Stimulated activated CD4-positive, alpha-beta T cell treated with anti-CD3 and anti-CD28 coated beads, Interleukin-4, amount 100 ng/mL, for 4 hours (primary cell): ENCODE data around the gene NCKAP5L.
"Not testable (repeated sequence)": the region's sequence is repeated elsewhere in the genome, so short reads cannot be mapped to it uniquely, and the experiment has no call there.

Experiments used
- DNase-seq, 2 experiments: peaks; one replicate each; pipeline ENCODE4 v3.0.0-alpha.2; 2020

NCKAP5L gene

DNA sequence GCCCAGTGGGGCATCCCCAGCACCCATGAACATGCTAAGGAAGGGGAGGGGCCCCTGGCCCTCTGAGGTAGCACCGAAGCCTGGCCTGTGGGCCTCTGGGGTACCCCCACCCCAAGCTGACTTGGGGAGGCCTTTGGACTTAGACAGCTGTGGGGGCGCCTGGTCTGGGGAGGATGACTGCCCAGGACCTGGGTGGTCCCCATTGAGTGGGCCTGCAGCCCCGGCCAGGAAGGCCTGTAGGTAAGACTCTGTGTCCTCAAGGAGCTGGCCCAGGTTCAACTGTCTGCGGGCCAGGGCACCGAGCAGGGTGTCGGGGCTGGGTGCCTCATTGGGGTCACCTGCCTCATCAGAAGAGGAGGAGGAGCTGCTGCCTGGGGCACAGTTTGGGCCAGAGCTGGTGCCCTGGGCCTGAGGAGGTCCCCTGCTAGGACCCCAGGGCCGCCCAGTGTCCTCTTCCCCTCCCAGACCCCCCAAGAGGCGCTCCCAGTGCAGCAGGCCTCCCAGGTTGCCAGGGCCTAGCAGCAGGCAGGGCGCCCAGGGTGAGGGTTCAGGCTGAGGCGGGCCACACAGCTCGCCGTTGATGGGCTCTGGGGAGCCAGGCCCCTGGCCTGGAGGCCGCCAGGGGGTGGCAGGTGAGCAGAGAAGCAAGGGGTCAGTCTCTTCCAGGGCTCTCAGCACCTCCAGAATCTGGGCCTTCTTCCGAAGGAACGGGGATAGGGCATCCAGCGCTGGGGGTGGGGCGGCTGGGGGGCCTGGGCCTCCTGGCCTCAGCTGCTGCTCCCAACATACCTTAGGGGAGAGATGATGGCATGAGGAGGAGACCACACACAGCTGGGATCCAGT lies 31.4 kb downstream of the NCKAP5L start:
- DNase-seq: no peak

DNA sequence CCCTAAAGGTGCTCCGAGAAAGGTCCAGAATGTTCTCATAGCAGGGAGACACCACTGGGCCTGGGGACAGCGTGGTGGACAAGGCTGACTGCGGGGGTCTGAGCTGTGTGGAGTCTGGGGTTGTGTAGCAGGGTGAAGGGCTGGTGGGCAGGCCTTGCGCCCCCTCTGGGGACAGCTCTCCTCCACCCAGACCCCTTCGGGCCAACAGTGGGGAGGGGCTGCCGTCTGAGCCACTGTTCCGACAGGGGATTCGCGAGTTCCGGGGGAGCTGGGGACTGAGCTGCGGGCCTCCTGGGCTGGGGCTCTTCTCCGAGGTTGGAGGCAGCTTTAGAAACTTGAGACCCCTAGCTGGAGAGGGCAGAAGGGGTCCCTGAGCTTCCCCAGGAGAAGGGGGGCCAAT lies 32.1 kb downstream of the NCKAP5L start:
- no peak for DNase-seq

DNA sequence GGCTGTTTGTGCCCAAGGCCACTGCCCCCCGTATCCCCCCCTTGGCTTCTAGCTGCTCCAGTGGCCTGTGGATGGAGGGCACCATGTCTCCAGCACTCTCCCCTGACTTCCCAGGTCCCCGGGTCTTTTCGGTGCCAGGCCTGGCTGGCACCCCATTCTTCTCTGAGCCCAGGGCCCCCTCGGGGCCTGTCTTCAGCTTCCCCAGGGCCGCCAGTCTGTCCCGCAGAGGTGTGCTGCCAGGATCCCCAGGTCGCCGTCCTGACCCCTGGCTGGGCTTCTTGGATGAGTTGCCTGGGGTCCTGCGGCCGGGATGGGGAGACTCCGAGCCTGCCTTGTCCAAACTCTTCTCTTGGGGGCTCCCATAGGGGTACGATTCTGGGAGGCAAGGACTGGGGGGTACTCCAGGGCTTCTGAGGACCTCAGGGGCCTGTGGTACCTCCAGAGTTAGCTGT lies 32.5 kb downstream of the NCKAP5L start:
- DNase-seq: no peak

DNA sequence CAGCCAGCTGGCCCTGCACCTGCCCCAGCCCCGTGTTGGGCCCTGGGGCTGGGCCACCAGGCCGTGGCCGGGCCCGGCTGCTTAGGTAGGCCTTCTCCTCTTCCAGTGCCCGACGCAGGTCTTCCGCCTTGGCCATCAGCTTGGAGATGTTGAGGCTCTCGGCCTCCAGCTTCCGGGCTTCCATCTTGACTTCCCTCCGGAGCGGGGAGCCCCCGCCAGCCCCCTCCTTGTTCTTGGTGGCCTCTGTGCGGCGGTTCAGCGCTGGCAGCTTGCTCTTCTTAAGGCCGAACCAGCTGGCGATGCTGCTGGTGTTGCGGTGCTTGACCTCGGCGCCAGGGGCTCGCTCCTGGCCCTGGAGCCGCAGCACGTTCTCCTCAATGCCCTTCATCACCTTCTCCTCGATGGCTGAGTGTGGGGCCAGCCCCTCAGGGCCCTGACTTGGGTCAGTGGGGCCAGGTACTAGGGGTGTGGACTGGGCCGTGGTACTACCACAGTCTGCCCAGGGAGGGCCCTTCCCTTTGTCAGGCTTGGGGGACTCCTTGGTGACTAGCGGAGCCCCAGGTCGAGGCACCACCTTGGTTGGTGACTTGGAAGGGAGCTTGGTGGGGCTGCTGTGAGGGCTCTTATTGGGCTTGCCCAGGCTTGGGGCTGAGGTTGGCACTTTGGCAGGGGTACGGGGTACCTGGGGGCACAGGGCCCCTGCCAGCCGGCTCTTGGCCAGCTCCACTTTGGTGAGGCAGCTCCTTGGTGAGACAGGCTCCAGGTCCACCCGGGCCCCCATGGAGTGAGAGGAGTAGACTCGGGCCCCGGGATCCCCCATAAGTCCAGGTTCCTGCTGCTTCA lies 33.2 kb downstream of the NCKAP5L start:
- DNase-seq: no peak

DNA sequence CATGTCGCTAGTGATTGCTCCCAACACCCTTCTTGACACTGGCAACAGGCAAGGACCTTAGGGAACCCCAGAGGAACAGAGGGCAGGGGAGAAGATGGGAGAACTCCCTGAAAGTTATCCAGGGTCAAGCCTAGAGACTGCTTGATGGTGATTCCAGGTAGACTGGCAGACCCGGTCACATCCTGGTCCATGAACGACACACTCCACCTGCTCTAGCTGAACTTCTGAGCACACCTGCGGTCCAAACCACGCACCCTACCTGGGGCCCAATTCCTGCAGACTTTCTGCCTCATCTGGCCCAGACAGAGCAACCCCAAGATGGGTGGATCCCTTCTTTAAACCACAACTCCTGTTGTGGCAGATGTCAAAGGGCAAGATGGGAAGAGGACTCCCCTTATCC lies 34.2 kb downstream of the NCKAP5L start:
- DNase-seq: no peak

DNA sequence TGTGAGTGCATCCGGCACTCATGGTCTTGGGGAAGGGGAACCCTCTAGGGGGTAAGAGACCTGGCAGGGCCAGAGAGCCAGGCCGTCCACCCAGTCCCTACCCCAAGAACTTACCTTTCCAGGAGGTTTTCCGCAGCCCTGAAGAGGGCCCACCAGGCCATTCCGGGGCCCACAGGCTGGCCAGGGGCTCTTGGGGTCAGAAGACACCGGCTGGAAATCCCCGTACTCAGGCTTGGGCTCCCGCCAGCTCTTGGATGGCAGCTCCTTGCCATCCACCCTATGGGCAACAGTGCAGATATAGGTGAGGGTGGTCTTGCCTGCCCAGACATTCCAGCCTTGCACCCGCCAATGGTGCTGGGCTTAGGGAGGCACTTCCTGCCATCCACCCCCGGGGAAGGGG lies 34.6 kb downstream of the NCKAP5L start:
- no peak for DNase-seq

DNA sequence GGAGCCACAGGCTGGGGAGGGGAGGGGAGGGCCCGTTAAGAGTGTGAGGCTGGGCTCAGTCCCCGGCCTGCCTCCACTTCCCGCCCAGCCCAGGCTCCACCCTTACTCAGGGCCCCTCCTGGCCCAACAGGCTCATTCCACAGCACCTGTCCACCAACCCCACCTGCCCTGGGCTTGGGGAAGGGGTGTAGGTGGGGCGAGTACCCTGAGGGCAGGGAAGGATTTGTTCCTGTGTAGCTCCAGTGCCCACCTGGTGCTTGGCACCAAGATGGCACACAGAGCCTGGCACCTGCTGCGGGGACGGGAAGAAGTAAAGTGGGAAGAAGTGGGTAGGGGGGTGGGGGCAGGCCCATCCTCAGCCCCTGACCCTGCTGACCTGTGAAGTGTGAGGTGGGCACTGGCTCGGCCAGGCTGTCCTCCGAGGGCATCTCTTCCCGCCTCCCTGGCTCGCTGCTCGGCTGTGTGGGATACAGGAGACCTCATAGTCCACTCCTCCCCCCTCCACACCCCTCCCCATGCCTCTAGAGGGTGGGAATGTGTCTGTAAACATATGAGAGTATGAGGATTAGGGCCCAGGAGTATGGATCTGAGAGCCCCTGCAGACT lies 35.1 kb downstream of the NCKAP5L start:
- no peak for DNase-seq

DNA sequence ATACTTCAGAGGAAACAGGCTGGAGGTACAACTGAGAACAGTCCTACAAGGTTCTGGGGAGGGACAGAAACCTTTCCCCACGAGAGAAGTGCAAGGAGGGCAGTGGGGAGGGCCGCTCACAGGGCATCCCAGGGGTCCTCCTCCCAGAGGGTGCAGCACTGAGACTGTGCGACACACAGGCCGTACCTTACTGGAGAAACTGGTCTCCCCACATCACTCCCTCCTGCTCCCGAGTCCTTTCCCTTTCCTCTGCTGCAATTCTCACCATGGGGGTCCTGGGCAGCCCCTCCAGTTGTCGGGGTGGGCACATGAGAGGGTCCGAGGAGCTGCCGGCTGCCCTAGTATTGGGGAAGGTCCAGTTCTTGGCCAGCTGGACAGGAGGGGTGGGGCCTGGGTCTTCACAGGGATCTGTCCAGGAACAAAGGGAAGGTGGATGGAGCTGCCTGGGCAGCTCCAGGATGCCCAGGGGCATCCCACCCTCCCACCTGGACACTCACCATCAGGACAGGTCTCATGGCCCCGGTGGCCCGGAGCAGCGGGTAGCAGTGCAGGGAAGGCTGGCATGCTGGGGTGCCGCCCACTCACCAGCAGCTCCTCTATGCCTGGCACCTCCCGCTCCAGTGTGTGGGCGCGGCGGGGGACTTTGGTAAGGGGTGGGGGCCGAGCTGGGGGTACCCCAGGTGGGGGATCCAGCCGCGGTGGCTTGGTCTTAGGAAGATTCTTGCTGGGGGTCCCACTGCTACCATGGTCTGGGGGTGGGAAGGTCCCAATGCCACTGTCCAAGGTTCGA lies 35.8 kb downstream of the NCKAP5L start:
- no peak for DNase-seq

DNA sequence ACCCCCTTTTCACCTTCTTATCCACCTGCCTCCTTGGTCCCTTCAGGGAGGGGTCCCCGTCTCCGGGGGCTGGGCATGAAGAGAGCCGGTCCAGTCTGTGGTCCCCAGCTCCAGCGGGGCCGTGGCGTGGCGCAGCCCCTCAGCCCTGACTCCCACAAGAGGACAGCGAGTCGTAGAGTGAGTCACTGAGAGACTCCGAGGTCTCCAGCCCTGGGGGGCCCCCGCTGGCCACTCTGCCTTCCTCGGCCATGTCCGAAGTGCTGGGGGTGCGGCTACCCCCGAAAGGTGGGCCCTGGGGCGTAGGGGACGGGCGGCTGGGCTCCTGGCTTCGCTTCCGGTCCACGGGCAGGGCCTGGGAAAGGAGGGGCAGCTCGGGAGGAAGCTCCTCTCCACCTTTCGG lies 36.5 kb downstream of the NCKAP5L start:
- no peak for DNase-seq

DNA sequence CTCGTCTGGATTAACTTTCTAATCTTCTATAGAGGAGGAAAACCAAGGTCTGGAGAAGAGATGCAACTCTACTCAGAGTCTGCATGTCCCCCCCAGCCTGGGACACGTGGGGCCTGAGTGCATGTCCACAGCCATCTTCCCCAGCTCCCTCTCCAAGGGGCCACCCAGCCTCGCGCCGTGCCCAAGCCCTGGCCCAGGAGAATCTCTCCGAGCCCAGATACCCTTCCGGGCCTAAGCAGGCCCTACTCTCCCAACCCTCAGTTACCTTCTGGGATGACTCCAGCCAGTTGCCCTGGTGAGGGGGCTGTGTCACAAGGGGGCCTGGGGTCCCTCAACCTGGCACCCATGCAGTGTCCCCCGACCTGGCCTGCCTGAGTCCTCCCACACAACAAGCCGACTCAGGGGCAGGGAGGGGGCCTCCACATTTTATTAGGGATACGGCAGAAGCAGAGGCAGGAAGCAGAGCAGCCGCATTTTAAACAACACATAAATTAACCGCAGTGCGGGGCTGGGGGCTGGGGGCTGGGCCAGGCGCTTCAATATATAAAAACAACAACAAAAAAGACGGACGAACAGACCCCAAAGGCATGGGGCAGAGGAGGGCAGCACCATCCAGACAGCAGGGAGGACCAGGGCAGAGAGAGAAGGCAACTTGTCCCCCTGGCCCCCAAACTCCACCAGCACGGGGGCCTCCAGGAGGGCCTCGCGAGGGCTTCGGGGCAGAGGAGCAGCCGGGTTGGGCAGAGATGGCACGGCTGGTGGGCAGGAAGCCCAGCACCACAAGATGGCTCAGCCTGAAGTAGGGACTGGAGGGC lies 37.3 kb downstream of the NCKAP5L start:
- DNase-seq: no peak

DNA sequence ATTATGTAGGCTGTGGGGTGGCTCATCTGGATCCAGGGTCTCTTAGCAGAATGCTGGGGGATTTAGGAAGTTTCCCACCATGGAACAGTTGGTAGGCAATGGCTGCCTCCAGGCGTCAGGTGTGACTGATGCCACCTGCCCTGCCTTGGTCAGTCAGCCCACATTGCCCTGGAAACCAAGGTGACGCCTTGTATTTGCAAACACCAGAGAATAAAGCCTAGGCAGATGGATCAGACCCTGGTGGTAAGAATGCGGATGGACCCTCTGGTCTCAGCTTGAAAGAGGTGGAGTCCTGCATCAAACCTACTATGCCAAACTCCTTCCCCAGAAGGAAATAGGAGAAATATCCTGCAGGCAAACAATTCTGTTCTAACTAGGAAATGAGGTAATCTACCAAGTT lies 38.2 kb downstream of the NCKAP5L start:
- DNase-seq: no peak

DNA sequence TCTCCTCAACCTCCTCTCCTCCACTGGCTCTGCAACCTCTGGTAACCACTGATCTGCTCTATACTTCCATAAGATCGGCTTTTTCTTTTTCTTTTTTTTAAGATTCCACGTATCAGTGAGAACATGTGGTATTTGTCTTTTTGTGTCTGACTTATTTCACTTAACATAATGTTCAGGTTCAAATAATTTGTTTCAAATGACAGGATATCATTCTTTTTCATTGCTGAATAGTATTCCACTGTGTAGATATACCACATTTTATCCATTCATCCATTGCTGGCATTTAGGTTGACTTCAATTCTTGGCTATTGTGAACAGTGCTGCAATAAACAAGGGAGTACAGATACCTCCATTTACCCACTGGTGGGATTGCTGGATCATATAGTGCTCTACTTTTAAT lies 40.5 kb downstream of the NCKAP5L start:
- DNase-seq: no peak

DNA sequence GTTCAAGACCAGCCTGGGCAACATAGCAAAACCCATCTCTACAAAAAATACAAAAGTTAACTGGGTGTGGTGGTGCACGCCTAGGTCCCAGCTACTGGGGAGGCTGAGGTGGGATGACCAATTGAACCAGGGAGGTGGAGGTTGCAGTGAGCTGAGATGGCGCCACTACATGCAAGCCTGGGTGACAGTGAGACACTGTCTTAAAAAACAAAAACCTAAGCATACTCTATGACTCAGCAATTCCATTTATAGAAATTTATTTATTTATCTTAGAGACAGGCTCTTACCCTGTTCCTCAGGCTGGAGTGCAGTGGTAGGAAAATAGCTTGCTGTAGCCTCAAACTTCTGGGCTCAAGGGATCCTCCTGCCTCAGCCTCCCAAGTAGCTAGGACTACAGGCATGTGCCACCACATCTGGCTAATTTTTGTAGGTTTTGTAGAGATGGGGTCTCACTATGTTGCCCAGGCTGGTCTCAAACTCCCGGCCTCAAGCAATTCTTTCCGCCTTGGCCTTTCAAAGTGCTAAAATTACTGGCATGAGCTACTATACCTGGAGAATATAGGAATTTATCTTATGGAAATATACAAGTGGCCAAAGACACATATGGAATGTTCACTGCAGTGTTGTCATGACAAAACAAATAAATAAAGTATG lies 43.3 kb downstream of the NCKAP5L start:
- DNase-seq: no peak

DNA sequence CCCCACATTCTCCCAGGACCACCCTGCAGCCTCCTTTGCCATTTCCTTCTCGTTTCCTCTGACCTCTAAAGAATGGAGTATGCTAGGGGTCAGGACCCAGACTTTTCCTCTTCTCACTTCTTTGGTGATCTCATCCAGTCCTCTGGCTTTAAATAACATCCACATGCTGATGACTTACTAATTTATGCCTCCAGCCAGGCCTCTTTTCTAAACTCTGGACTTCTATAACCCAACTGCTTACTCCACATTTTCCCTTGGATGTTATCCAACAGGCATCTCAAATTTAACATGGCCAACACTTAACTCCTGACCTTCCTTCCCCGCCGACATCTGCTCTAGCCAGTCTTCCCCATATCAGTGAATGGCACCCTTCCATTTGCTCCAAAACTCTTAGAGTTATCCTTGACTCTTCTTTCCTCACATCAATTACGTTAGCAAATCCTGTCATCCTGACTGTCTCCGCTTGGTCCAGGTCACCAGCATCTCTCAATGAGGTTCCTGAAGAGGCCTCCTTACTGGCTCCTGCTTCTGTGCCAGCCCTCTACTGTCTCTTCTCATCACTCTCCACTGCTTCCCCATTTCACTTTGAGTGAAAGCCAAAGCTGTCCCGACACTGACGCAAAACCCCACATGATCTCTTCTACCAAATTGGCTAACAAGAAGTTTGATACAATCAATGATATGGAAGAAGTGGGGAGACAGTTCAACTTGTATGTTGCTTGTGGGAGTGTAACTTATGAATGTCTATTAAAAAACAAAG lies 44.1 kb downstream of the NCKAP5L start:
- no peak for DNase-seq

DNA sequence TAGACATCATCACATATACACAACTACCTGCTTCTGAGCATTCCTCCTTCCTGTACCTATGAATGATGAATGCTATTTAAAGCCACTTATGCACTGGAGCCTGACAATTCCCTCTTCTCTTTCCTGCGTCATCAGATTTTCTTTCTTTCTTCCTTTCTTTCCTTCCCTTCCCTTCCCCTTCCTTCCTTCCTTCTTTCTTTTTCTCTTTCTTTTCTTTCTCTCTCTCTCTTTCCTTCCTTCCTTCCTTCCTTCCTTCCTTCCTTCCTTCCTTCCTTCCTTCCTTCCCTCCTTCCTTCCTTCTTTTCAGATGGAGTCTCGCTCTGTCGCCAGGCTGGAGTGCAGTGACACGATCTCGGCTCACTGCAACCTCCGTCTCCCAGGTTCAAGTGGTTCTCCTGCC lies 47.3 kb downstream of the NCKAP5L start:
- not testable (repeated sequence) for DNase-seq

DNA sequence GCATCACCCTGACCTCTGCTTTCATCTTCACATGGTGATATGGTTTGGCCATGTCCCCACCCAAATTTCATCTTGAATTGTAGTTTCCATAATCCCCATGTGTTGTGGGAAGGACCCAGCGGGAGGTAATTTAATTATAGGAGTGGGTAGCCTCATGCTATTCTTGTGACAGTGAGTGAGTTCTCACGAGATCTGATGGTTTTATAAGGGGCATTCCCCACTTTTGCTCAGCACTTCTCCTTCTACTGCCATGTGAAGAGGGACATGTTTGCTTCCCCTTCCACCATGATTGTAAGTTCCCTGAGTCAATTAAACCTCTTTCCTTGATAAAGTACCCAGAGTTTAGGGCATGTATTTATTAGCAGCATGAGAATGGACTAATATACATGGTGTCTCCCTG lies 48.6 kb downstream of the NCKAP5L start:
- no peak for DNase-seq

DNA sequence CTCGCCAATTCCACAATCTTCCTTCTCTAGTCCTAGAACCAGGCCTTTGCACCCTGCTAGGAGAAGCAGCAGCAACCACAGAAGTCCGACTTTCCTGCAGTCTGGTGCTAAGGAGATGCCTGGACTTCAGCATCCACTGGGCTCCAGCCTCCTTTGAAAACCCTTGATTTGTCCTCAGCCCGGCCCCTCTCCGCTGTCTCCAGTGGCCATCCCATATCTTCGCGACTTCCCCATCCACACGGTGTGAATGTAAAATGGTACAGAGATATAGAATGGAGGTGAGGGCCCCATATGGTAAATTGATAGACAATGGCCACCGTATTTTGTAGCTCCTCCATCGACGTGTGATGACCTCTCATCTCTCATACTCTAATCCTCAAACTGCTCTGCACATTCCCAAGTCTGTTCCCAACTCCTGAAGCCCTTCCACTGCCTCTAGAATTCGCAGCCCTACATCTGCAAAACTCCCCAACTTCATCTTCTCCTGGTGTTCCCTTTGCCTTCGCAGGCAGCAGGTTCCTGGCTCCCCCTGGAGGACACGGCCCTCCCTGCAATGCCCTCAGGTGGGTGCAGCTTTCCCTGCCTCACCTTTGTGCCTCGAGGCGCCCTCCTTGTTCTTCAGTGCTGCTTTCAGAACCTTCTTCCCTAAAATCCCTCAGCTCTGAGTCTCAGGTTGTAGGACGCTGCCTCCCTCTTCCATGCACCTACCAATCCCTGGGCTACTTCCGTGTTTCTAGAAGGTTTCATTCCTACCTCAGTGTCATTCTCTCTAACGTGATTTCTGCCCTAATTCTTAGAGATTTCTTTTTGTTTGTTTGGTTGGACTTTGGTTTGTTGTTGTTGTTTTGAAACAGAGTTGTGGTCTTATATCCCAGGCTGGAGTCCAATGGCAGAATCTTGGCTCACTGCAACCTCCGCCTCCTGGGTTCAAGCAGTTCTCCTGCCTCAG lies 50.1 kb downstream of the NCKAP5L start:
- peak; percentile 70 to 78 for DNase-seq

DNA sequence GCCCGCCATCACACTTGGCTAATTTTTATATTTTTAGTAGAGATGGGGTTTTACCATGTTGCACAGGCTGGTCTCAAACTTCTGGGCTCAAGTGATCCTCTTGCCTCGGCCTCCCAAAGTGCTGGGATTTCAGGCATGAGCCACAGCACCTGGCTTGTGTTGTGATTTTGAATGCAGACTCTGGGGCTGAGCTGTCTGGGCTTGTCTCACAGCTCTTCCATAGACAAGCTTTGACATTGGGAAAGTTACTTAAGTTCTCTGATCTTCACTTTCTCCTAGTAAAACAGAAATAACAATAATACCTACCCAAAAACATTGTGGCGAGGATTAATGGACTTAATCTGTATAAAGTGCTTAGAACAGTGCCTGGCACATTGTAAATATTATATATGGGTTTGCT lies 50.9 kb downstream of the NCKAP5L start:
- no peak for DNase-seq

DNA sequence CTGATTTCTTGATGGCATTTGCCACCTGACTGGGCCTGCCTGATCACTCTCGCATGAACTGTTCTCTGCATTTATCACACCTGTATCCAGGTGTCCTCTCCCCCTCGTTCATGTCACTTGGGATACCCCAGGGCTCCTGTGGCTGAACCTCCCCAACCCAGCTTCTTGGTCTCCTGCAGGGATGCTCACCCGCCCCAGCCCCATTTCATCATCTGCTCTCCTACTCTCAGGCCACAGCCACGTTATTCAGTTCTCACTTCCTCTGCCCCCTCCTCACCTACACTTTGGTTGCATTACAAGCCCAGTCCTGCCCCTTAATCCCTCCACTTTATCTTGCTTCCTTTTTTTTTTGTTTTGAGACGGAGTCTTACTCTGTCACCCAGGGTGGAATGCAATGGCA lies 51.4 kb downstream of the NCKAP5L start:
- no peak for DNase-seq
